Measurements from ENCODE around the gene FGF4. TPM values are rescaled to one million over a fixed set of nuclear protein-coding genes. Genes with fewer than 3 reads are reported as not detected.

FGF4 gene
- total RNA-seq, 3 donors from 2014 or later: not detected

- ATAC-seq (no peak), DNase-seq (no peak)
- Histone ChIP-seq H3K36me3 (ENCODE audit: low read depth) (no peaks in the 10 kb centered on the region), H3K4me3 (no peak overlapping the region), H3K9me3 (peaks cover 2% of the 10 kb centered on the region), H3K4me1 (ENCODE audit: low read depth) (no peaks in the 10 kb centered on the region)
- TF ChIP-seq CTCF (IDR thresholded peaks at IDR 0.05): no peak
- intact Hi-C loops (cut with DNase I, micrococcal nuclease): no loop called here
These were observed 28.6 kb upstream of the FGF4 start for GRCh38 chr11:69803604-69804218.

DNA sequence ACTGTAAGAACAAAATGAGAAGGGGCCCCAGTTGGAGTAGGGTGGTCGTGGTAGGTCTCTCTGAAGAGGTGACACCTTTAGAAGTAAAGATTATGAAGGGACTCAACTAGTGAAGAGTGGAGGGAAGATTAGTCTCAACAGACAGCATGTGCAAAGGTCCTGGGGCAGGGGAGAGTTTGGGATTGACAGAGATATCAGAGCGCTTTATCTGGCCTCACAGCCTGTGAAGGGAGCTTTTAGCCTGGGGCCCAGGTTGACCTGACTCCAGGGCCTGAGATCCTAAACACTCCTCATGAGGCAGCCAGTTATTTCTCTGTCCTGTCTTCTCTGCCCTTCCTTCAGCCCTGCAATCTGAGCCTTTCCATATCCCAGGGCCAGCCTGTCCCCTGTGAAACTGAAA is 27.9 kb upstream of the FGF4 start:
- no peaks in the 10 kb centered on the region for H3K36me3 ChIP-seq (ENCODE audit: low read depth)
- DNase-seq (no peak), ATAC-seq (no peak)
- no peak overlapping the region for H3K4me3 ChIP-seq
- peaks cover 2% of the 10 kb centered on the region for H3K9me3 ChIP-seq
- no peak for TF ChIP-seq CTCF (IDR thresholded peaks at IDR 0.05)
- intact Hi-C loops (cut with DNase I, micrococcal nuclease): no loop called here
- H3K4me1 ChIP-seq (ENCODE audit: low read depth): no peaks in the 10 kb centered on the region

DNA sequence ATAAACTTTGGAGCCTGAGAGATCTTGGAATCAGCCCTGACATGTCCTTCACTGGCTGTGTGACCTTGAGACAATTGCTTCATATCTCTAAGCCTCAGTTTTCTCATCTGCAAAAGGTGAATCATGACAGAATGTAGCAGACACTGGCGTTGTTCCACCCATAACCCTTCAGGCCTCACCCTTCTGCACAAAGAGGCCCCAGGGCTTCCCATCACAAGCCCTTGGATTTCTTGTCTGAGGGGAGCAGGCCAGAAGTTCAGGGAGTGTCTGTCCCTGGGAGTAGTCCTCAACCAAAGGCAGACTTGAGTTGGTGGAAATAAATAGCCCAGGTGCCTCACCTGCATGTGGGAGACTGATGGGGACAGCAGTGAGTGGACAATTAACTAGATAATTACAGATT is 27.4 kb upstream of the FGF4 start:
- intact Hi-C loops (cut with DNase I, micrococcal nuclease): no loop called here
- ATAC-seq (no peak), DNase-seq (no peak)
- no peaks in the 10 kb centered on the region for H3K36me3 ChIP-seq (ENCODE audit: low read depth)
- no peak overlapping the region for H3K4me3 ChIP-seq
- H3K9me3 ChIP-seq: peaks cover 2% of the 10 kb centered on the region
- TF ChIP-seq CTCF (IDR thresholded peaks at IDR 0.05): no peak
- no peaks in the 10 kb centered on the region for H3K4me1 ChIP-seq (ENCODE audit: low read depth)

DNA sequence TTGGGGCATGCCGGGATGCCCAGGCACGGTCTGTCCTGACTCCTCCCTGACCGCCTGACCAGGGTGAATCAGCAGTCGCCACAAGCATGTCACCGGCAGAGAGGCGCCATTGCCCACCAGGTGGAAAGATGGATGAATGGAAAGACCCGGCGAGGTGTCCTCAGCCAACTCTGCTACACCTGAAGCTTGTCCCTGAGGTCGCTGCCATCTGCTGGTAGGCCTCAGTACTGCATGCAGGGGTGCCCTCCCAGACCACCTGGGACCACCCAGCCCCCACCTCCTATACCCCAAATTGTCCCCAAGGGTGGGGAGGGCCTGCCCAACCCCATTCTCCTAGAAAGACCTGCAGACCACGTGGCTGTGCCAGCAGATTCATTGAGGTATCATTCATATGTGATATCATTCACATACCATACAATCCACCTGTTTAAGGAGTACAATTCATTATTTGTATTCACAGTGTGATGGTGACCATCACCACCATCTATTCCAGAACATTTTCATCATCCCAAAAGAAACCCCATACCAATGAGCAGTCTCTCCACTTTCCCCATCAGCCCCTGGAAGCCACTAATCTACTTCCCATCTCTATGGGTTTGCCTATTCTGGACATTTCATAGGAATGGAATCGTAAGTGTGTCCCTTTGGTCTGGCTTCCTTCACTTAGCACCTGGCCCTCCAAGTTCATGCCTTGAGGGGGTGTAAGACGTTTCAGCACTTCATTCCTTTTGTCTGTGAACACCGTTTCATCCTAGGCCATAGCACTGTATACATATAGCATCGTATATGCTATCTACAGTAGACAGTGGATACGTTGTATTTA is 26.6 kb upstream of the FGF4 start:
- no peaks in the 10 kb centered on the region for H3K36me3 ChIP-seq (ENCODE audit: low read depth)
- peak in 2 of 3 donors; percentile 48 to 50 for DNase-seq
- no peak for ATAC-seq
- no peaks in the 10 kb centered on the region for H3K4me1 ChIP-seq (ENCODE audit: low read depth)
- TF ChIP-seq CTCF (IDR thresholded peaks at IDR 0.05): peak; percentile 49
- H3K4me3 ChIP-seq: no peak overlapping the region
- peaks cover 2% of the 10 kb centered on the region for H3K9me3 ChIP-seq
- intact Hi-C loops (cut with DNase I, micrococcal nuclease): no loop called here

- TF ChIP-seq CTCF (IDR thresholded peaks at IDR 0.05): no peak
- Histone ChIP-seq H3K36me3 (ENCODE audit: low read depth) (no peaks in the 10 kb centered on the region), H3K4me1 (ENCODE audit: low read depth) (no peaks in the 10 kb centered on the region), H3K4me3 (no peak overlapping the region), H3K9me3 (peaks cover 2% of the 10 kb centered on the region)
- ATAC-seq: no peak
- no peak for DNase-seq
- intact Hi-C loops (cut with DNase I, micrococcal nuclease): no loop called here
These were observed 25.1 kb upstream of the FGF4 start for GRCh38 chr11:69800278-69800677.
